Measurements from ENCODE around the gene PALM2AKAP2.

- no peak for TF ChIP-seq CTCF (conservative IDR thresholded peaks at IDR 0.05)
- TF ChIP-seq EZH2 (IDR thresholded peaks at IDR 0.05; ENCODE audit: low read depth), result no peak
Measured at GRCh38 chr9:109753308-109753707, 26.7 kb upstream of the PALM2AKAP2 start.
